ENCODE results near the gene ELP4. TPM values are rescaled to one million over a fixed set of nuclear protein-coding genes. Genes with fewer than 3 reads are reported as not detected.

The ELP4 gene
- total RNA-seq, 6 experiments from 2014 or later, result 7.3 to 16.4 (median 9.2) TPM

- H3K36me3 ChIP-seq, result no peaks in the 10 kb centered on the region
- H3K27me3 ChIP-seq, result no peaks in the 10 kb centered on the region
- DNase-seq, result no peak
- H3K4me1 ChIP-seq, result no peaks in the 10 kb centered on the region
- no peak for ATAC-seq
- no peak for TF ChIP-seq CTCF (IDR thresholded peaks at IDR 0.05)
- TF ChIP-seq POLR2A (IDR thresholded peaks at IDR 0.05), result no peak
- intact Hi-C loops (cut with DNase I), result no loop called here
- 88% methylated on average over 1 of the region's 1 CpG for WGBS (ENCODE audit: insufficient coverage, low coverage, low lambda C conversion rate, missing lambda C conversion rate)
- no peaks in the 10 kb centered on the region for H3K9me3 ChIP-seq
- H3K4me3 ChIP-seq, result no peak overlapping the region
- H3K27ac ChIP-seq, result no peak overlapping the region
Observed at GRCh38 chr11:31652528-31652927, 143.0 kb downstream of the ELP4 start.

GRCh38 chr11:31655483-31655882 lies 145.9 kb downstream of the ELP4 start:
- Histone ChIP-seq H3K9me3 (no peaks in the 10 kb centered on the region), H3K27me3 (no peaks in the 10 kb centered on the region), H3K36me3 (no peaks in the 10 kb centered on the region), H3K27ac (no peak overlapping the region), H3K4me3 (no peak overlapping the region), H3K4me1 (no peaks in the 10 kb centered on the region)
- 86% methylated on average over 2 of the region's 3 CpGs for WGBS (ENCODE audit: insufficient coverage, low coverage, low lambda C conversion rate, missing lambda C conversion rate)
- TF ChIP-seq POLR2A (IDR thresholded peaks at IDR 0.05), result no peak
- no peak for TF ChIP-seq CTCF (IDR thresholded peaks at IDR 0.05)
- intact Hi-C loops (cut with DNase I), result no loop called here
- DNase-seq (no peak), ATAC-seq (no peak)

DNA sequence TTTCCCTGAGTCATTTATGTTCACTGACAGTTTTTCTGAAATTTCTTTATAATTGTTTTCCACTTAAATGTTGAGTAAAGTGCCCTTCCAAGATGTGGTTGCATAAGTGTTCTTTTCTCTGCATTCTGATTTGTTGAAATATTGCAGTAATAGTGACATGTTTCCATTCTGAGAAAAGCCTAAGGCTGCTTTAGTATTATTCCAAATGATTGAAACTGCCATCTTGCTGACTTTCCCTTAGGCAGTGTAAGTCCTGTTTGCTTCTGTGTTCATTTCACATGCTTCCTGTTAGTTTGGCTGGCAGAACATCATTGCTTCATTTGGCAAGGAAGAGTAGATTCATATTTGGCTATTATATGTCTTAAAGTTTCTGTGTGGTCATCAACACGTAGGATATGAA lies 146.5 kb downstream of the ELP4 start:
- intact Hi-C loops (cut with DNase I), result no loop called here
- Histone ChIP-seq H3K27me3 (no peaks in the 10 kb centered on the region), H3K36me3 (no peaks in the 10 kb centered on the region), H3K4me3 (no peak overlapping the region), H3K27ac (no peak overlapping the region), H3K4me1 (no peaks in the 10 kb centered on the region), H3K9me3 (no peaks in the 10 kb centered on the region)
- DNase-seq, result no peak
- no peak for ATAC-seq
- 79% methylated on average over 1 of the region's 1 CpG for WGBS (ENCODE audit: insufficient coverage, low coverage, low lambda C conversion rate, missing lambda C conversion rate)
- TF ChIP-seq CTCF (IDR thresholded peaks at IDR 0.05), result no peak
- TF ChIP-seq POLR2A (IDR thresholded peaks at IDR 0.05), result no peak

DNA sequence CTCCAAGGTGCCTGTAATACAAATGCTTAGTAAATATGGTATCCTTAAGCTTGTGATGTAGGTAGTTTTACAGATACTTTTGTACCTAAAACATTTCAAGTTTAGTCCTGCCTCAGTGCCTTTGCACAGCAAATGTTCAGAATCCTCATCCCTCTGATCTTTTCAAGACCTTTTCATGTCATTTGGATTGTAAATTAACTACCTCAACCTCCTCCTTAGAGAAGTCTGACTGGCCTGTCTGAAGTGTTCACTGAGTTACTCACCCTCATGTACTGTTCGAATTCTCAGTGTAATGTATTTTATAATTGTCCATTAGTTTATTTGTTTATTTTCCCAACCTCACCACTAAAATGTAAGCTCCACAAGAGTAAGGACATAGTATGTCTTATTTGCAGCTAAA lies 147.5 kb downstream of the ELP4 start:
- Histone ChIP-seq H3K4me1 (no peaks in the 10 kb centered on the region), H3K27me3 (no peaks in the 10 kb centered on the region), H3K36me3 (no peaks in the 10 kb centered on the region), H3K27ac (no peak overlapping the region), H3K4me3 (no peak overlapping the region), H3K9me3 (no peaks in the 10 kb centered on the region)
- no peak for DNase-seq
- ATAC-seq, result no peak
- WGBS (ENCODE audit: insufficient coverage, low coverage, low lambda C conversion rate, missing lambda C conversion rate), result 100% methylated on average over 1 of the region's 1 CpG
- no peak for TF ChIP-seq CTCF (IDR thresholded peaks at IDR 0.05)
- TF ChIP-seq POLR2A (IDR thresholded peaks at IDR 0.05), result no peak
- intact Hi-C loops (cut with DNase I), result no loop called here

GRCh38 chr11:31664129-31664528 lies 154.6 kb downstream of the ELP4 start:
- Histone ChIP-seq H3K4me1 (no peaks in the 10 kb centered on the region), H3K36me3 (no peaks in the 10 kb centered on the region), H3K27me3 (no peaks in the 10 kb centered on the region), H3K27ac (no peak overlapping the region), H3K9me3 (no peaks in the 10 kb centered on the region), H3K4me3 (no peak overlapping the region)
- intact Hi-C loops (cut with DNase I), result no loop called here
- no peak for DNase-seq
- 78% methylated on average over 3 of the region's 3 CpGs for WGBS (ENCODE audit: insufficient coverage, low coverage, low lambda C conversion rate, missing lambda C conversion rate)
- TF ChIP-seq POLR2A (IDR thresholded peaks at IDR 0.05), result no peak
- TF ChIP-seq CTCF (IDR thresholded peaks at IDR 0.05), result no peak
- ATAC-seq, result no peak
